Ishikawa (cell line): Measurements from ENCODE around the gene APOL6.
A peak's percentile ranks its signal among the peaks of the same experiment; 100 is the strongest.

ENCODE experiments used
- CEBPB ChIP-seq: IDR thresholded peaks from 2 replicates; pipeline ENCODE4 v1.6.1; 2012
- EGR1 ChIP-seq: IDR thresholded peaks from 2 replicates; pipeline ENCODE4 v1.6.1; 2012
- EP300 ChIP-seq: IDR thresholded peaks from 2 replicates; pipeline ENCODE4 v1.6.1; 2012; ENCODE audit warnings: borderline replicate concordance
- FOXM1 ChIP-seq: IDR thresholded peaks from 2 replicates; pipeline ENCODE4 v1.6.1; 2012; ENCODE audit warnings: low read depth, borderline replicate concordance
- NFIC ChIP-seq: IDR thresholded peaks from 2 replicates; pipeline ENCODE4 v1.6.1; 2012
- RAD21 ChIP-seq: IDR thresholded peaks from 2 replicates; pipeline ENCODE4 v1.6.1; 2012; ENCODE audit warnings: low read depth
- TAF1 ChIP-seq: IDR thresholded peaks from 2 replicates; pipeline ENCODE4 v1.6.1; 2012; ENCODE audit warnings: low read depth, mild to moderate bottlenecking
- TCF12 ChIP-seq: IDR thresholded peaks from 2 replicates; pipeline ENCODE4 v1.6.1; 2012; ENCODE audit warnings: low read depth
- TEAD4 ChIP-seq: IDR thresholded peaks from 2 replicates; pipeline ENCODE4 v1.6.1; 2012
- YY1 ChIP-seq: IDR thresholded peaks from 2 replicates; pipeline ENCODE4 v1.6.1; 2012; ENCODE audit warnings: low read depth
- ZBTB7A ChIP-seq: IDR thresholded peaks from 2 replicates; pipeline ENCODE4 v1.6.1; 2012; ENCODE audit warnings: low read depth
- TF ChIP-seq, protein P1 (sequence below): IDR thresholded peaks from 2 replicates; pipeline ENCODE4 v1.6.1; 2012
- TF ChIP-seq, protein P2 (sequence below): IDR thresholded peaks from 2 replicates; pipeline ENCODE4 v1.6.1; 2012; ENCODE audit warnings: low read depth, mild to moderate bottlenecking
- TF ChIP-seq, protein P3 (sequence below): IDR thresholded peaks from 2 replicates; pipeline ENCODE4 v1.6.1; 2012

Gene APOL6

DNA sequence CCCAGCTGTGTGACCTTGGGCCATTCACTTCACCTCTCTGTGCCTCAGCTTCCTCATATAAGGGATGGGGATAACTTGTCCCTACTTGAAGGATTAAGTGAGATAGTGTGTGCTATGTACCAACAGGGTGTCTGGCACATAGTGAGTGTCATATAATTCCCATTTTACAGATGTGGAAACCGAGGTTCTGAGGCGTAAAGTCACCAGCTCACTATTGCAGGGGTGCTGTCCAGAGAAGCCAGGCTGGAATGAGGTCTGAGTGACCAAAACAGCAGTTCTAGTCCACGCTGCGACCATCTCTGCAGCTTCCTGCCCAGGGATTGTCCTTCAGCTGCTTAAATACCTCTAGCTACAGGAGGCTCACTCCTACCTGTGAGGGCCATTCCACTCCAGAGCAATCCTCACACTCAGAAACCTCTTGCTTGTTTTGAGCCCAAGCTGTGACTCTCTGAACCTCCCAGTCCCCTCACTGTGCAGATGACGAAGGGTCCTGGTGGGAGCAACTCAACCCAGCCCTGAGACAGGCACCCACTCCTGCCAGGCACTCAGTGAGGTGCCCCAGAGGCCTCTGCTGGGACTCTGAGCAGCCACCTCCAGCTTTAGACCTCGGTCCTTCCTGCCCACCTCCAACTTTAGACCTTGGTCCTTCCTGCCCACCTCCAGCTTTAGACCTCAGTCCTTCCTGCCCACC is 36.9 kb upstream of the APOL6 start:
- TF ChIP-seq TCF12 (no peak), YY1 (no peak), CEBPB (no peak), ZBTB7A (no peak), NFIC (no peak)
- TF ChIP-seq, protein P1, sequence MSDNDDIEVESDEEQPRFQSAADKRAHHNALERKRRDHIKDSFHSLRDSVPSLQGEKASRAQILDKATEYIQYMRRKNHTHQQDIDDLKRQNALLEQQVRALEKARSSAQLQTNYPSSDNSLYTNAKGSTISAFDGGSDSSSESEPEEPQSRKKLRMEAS: no peak

DNA sequence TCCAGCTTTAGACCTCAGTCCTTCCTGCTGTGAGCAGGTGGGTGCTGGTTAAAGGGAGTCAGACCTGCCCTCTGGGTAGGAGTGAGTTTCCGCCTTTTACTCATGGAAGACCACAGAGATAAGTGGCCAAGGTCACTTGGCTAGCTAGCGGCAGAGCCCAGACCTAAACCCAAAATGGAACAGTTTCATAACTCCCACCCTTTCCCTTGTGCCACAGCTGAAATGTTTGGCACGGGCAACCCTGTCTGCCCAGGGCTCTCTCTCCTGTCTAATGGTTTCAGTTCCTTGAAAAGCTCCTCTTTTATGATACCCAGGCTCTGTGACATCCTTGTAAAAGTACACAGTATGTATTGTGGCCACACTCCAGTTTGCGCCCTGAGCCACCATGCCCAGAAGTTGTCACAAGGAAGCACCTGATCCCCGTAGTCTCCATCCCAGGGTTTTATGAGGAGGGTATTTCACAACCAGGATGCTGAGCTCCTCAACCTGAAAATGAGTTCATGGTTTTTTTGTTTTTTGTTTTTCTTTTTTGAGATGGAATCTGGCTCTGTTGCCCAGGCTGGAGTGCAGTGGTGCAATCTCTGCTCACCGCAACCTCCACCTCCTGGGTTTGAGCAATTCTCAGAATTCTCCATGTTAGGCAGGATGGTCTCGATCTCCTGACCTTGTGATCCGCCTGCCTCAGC is 36.2 kb upstream of the APOL6 start:
- TF ChIP-seq NFIC (no peak), YY1 (no peak)
- TF ChIP-seq, protein P1: no peak

DNA sequence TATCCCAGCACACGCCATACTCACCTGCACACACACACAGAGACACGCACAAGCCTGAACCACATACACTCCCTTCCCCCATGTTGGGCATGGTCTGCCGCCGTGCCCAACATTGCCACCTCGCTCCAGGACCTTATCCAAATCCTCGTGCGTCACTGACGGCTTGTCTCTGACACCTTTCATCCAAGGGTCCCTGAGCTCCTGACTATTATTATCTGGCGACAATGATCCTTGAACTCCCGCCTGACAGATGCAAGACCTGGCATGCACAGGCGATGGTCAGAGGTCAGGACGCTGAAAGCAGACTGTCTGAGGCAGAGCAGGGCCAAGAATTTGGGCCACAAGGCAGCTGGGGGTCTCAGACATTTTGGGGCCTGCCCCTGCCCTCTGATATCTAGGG is 35.3 kb upstream of the APOL6 start:
- TF ChIP-seq RAD21 (no peak), FOXM1 (no peak), TCF12 (no peak), YY1 (no peak), ZBTB7A (no peak)
- TF ChIP-seq, protein P2, sequence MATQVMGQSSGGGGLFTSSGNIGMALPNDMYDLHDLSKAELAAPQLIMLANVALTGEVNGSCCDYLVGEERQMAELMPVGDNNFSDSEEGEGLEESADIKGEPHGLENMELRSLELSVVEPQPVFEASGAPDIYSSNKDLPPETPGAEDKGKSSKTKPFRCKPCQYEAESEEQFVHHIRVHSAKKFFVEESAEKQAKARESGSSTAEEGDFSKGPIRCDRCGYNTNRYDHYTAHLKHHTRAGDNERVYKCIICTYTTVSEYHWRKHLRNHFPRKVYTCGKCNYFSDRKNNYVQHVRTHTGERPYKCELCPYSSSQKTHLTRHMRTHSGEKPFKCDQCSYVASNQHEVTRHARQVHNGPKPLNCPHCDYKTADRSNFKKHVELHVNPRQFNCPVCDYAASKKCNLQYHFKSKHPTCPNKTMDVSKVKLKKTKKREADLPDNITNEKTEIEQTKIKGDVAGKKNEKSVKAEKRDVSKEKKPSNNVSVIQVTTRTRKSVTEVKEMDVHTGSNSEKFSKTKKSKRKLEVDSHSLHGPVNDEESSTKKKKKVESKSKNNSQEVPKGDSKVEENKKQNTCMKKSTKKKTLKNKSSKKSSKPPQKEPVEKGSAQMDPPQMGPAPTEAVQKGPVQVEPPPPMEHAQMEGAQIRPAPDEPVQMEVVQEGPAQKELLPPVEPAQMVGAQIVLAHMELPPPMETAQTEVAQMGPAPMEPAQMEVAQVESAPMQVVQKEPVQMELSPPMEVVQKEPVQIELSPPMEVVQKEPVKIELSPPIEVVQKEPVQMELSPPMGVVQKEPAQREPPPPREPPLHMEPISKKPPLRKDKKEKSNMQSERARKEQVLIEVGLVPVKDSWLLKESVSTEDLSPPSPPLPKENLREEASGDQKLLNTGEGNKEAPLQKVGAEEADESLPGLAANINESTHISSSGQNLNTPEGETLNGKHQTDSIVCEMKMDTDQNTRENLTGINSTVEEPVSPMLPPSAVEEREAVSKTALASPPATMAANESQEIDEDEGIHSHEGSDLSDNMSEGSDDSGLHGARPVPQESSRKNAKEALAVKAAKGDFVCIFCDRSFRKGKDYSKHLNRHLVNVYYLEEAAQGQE: no peak
- TF ChIP-seq, protein P3, sequence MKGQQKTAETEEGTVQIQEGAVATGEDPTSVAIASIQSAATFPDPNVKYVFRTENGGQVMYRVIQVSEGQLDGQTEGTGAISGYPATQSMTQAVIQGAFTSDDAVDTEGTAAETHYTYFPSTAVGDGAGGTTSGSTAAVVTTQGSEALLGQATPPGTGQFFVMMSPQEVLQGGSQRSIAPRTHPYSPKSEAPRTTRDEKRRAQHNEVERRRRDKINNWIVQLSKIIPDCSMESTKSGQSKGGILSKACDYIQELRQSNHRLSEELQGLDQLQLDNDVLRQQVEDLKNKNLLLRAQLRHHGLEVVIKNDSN: no peak

DNA sequence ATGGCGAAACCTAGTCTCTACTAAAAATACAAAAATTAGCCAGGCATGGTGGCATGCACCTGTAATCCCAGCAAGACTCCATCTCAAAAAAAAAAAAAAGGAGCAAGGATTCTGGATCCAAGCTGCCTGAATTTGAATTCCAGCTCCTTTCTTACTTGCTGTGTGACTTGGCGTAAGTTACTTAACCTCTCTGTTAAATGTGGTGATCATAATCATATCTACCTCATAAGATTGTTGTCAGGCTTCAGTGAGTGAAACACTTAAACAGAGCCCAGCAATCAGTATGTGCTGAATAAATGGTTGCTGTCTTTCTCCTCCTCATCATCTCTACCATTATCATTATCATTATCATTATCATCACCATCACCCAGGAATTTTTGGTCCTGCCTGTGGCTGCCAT is 33.8 kb upstream of the APOL6 start:
- TF ChIP-seq RAD21: no peak
- TF ChIP-seq CEBPB: no peak
- TF ChIP-seq, protein P2: no peak
- no peak for TF ChIP-seq TAF1
- TF ChIP-seq NFIC: no peak
- no peak for TF ChIP-seq EP300
- TF ChIP-seq TEAD4: no peak
- TF ChIP-seq EGR1: no peak
- no peak for TF ChIP-seq FOXM1
- TF ChIP-seq TCF12: no peak
- no peak for TF ChIP-seq YY1
- TF ChIP-seq, protein P3: no peak
- TF ChIP-seq, protein P1: no peak
- no peak for TF ChIP-seq ZBTB7A

DNA sequence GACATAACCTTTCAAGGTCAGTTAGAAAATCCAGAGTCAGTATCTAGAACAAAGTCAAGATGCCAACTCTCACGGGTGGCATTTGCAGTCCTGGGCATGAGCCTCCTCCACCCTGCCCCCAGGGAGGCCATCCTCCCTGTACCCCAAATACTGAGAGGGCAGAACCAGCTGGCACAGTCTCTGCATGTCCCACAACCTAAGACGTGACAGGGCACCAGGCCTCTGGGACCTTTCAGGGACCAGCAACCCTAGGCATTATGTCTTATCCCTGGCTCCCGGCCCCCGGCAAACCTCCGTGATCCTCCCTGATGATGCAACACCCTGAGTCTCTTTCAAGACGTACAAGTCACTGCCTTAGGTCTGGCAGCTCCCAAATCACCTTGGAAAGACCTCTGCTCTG is 33.1 kb upstream of the APOL6 start:
- TF ChIP-seq, protein P2: no peak
- no peak for TF ChIP-seq TCF12
- TF ChIP-seq CEBPB: peak; percentile 51; the same call in 1 of the 2 replicates
- TF ChIP-seq NFIC: no peak
